IPS-18a (cell line): ENCODE data around the gene RNF217.

Source experiments
- H3K27ac ChIP-seq: one replicate; pipeline ENCODE4 v1.5.1; 2013; ENCODE audit warnings: low read length
- H3K27me3 ChIP-seq: one replicate; pipeline ENCODE4 v1.6.1; 2013; ENCODE audit warnings: mild to moderate bottlenecking, low read length; ENCODE audit not compliant: control insufficient read depth, insufficient read depth
- H3K36me3 ChIP-seq: one replicate; pipeline ENCODE4 v1.6.1; 2013; ENCODE audit warnings: low read depth, low read length; ENCODE audit not compliant: control insufficient read depth
- H3K4me1 ChIP-seq: one replicate; pipeline ENCODE4 v1.6.1; 2013; ENCODE audit warnings: low read depth, low read length; ENCODE audit not compliant: control insufficient read depth
- H3K4me3 ChIP-seq: one replicate; pipeline ENCODE4 v1.5.1; 2013; ENCODE audit warnings: low read length
- H3K9ac ChIP-seq: one replicate; pipeline ENCODE4 v1.6.1; 2013; ENCODE audit warnings: mild to moderate bottlenecking, low read length, moderate library complexity
- H3K9me3 ChIP-seq: one replicate; pipeline ENCODE4 v1.6.1; 2013; ENCODE audit warnings: low read depth, low read length; ENCODE audit not compliant: control insufficient read depth

The RNF217 gene

GRCh38 chr6:124979294-124979678 is 17.0 kb downstream of the RNF217 start:
- Histone ChIP-seq H3K27me3 (no peaks in the 10 kb centered on the region), H3K4me3 (no peak overlapping the region), H3K4me1 (peaks cover 4% of the 10 kb centered on the region), H3K9ac (no peak overlapping the region), H3K27ac (no peak overlapping the region), H3K36me3 (no peaks in the 10 kb centered on the region), H3K9me3 (peaks cover 5% of the 10 kb centered on the region)

GRCh38 chr6:124982669-124983068 is 20.4 kb downstream of the RNF217 start:
- Histone ChIP-seq H3K4me1 (peaks cover 4% of the 10 kb centered on the region), H3K36me3 (no peaks in the 10 kb centered on the region), H3K4me3 (no peak overlapping the region), H3K9me3 (peaks cover 5% of the 10 kb centered on the region), H3K27ac (no peak overlapping the region), H3K27me3 (no peaks in the 10 kb centered on the region), H3K9ac (no peak overlapping the region)

GRCh38 chr6:124983383-124984083 is 21.3 kb downstream of the RNF217 start:
- no peaks in the 10 kb centered on the region for H3K27me3 ChIP-seq
- peaks cover 3% of the 10 kb centered on the region for H3K9me3 ChIP-seq
- peaks cover 4% of the 10 kb centered on the region for H3K4me1 ChIP-seq
- no peaks in the 10 kb centered on the region for H3K36me3 ChIP-seq
- H3K4me3 ChIP-seq, result no peak overlapping the region
- no peak overlapping the region for H3K9ac ChIP-seq
- H3K27ac ChIP-seq, result no peak overlapping the region

- Histone ChIP-seq H3K27me3 (no peaks in the 10 kb centered on the region), H3K9ac (no peak overlapping the region), H3K9me3 (no peaks in the 10 kb centered on the region), H3K4me1 (peaks cover 4% of the 10 kb centered on the region), H3K27ac (no peak overlapping the region), H3K36me3 (no peaks in the 10 kb centered on the region), H3K4me3 (no peak overlapping the region)
Observed at GRCh38 chr6:124984668-124985338, 22.6 kb downstream of the RNF217 start.

- Histone ChIP-seq H3K27ac (no peak overlapping the region), H3K4me1 (peaks cover 4% of the 10 kb centered on the region), H3K9me3 (no peaks in the 10 kb centered on the region), H3K4me3 (no peak overlapping the region), H3K36me3 (no peaks in the 10 kb centered on the region), H3K9ac (no peak overlapping the region), H3K27me3 (no peaks in the 10 kb centered on the region)
Observed at GRCh38 chr6:124986164-124986563, 23.9 kb downstream of the RNF217 start.

GRCh38 chr6:124987291-124987690 is 25.1 kb downstream of the RNF217 start:
- H3K4me1 ChIP-seq, result peaks cover 5% of the 10 kb centered on the region
- H3K9ac ChIP-seq, result no peak overlapping the region
- no peak overlapping the region for H3K27ac ChIP-seq
- no peaks in the 10 kb centered on the region for H3K36me3 ChIP-seq
- H3K27me3 ChIP-seq, result no peaks in the 10 kb centered on the region
- no peaks in the 10 kb centered on the region for H3K9me3 ChIP-seq
- no peak overlapping the region for H3K4me3 ChIP-seq

- Histone ChIP-seq H3K4me1 (peaks cover 5% of the 10 kb centered on the region), H3K9me3 (no peaks in the 10 kb centered on the region), H3K27ac (no peak overlapping the region)
Observed at GRCh38 chr6:124987999-124988591, 25.9 kb downstream of the RNF217 start.

GRCh38 chr6:124989136-124989983 is 27.1 kb downstream of the RNF217 start:
- Histone ChIP-seq H3K4me1 (peaks cover 5% of the 10 kb centered on the region), H3K27ac (no peak overlapping the region), H3K9me3 (no peaks in the 10 kb centered on the region), H3K9ac (no peak overlapping the region), H3K36me3 (no peaks in the 10 kb centered on the region), H3K4me3 (no peak overlapping the region), H3K27me3 (no peaks in the 10 kb centered on the region)

More at GRCh38 chr6:124987999-124988591, 25.9 kb downstream of the RNF217 start:
- Histone ChIP-seq H3K9ac (no peak overlapping the region), H3K27me3 (no peaks in the 10 kb centered on the region), H3K36me3 (no peaks in the 10 kb centered on the region), H3K4me3 (no peak overlapping the region)

GRCh38 chr6:124990988-124991387 is 28.8 kb downstream of the RNF217 start:
- Histone ChIP-seq H3K4me1 (peaks cover 5% of the 10 kb centered on the region), H3K27ac (no peak overlapping the region), H3K4me3 (no peak overlapping the region), H3K36me3 (no peaks in the 10 kb centered on the region), H3K27me3 (no peaks in the 10 kb centered on the region), H3K9ac (no peak overlapping the region), H3K9me3 (no peaks in the 10 kb centered on the region)

- Histone ChIP-seq H3K9me3 (no peaks in the 10 kb centered on the region), H3K4me1 (peaks cover 5% of the 10 kb centered on the region), H3K36me3 (no peaks in the 10 kb centered on the region), H3K4me3 (no peak overlapping the region), H3K27me3 (no peaks in the 10 kb centered on the region), H3K9ac (no peak overlapping the region), H3K27ac (no peak overlapping the region)
Observed at GRCh38 chr6:124991764-124992295, 29.6 kb downstream of the RNF217 start.

- Histone ChIP-seq H3K9ac (no peak overlapping the region), H3K27ac (no peak overlapping the region), H3K4me3 (no peak overlapping the region), H3K4me1 (peaks cover 5% of the 10 kb centered on the region), H3K36me3 (no peaks in the 10 kb centered on the region), H3K9me3 (no peaks in the 10 kb centered on the region), H3K27me3 (no peaks in the 10 kb centered on the region)
Observed at GRCh38 chr6:124993327-124993726, 31.1 kb downstream of the RNF217 start.
